ENCODE data around the gene CD63.

The CD63 gene

GRCh38 chr12:55698241-55698955 lies 30.4 kb downstream of the CD63 start:
- TF ChIP-seq ZNF384 (IDR thresholded peaks at IDR 0.05): no peak
- no peak for TF ChIP-seq LEF1 (IDR thresholded peaks at IDR 0.05; ENCODE audit: borderline replicate concordance)
- TF ChIP-seq HDGF (IDR thresholded peaks at IDR 0.05; ENCODE audit: borderline replicate concordance): no peak
- no peak for TF ChIP-seq TARDBP (IDR thresholded peaks at IDR 0.05)
- no peak for TF ChIP-seq L3MBTL2 (conservative IDR thresholded peaks at IDR 0.05)
- TF ChIP-seq FOXM1 (IDR thresholded peaks at IDR 0.05; ENCODE audit: borderline replicate concordance): no peak
- TF ChIP-seq, protein P1, sequence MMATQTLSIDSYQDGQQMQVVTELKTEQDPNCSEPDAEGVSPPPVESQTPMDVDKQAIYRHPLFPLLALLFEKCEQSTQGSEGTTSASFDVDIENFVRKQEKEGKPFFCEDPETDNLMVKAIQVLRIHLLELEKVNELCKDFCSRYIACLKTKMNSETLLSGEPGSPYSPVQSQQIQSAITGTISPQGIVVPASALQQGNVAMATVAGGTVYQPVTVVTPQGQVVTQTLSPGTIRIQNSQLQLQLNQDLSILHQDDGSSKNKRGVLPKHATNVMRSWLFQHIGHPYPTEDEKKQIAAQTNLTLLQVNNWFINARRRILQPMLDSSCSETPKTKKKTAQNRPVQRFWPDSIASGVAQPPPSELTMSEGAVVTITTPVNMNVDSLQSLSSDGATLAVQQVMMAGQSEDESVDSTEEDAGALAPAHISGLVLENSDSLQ (IDR thresholded peaks at IDR 0.05): no peak
- TF ChIP-seq NFRKB (IDR thresholded peaks at IDR 0.05): no peak
- TF ChIP-seq ARNT (IDR thresholded peaks at IDR 0.05): no peak
- no peak for TF ChIP-seq CTBP1 (IDR thresholded peaks at IDR 0.05; ENCODE audit: borderline replicate concordance)
- no peak for TF ChIP-seq FOXK2 (IDR thresholded peaks at IDR 0.05)
- no peak for TF ChIP-seq SP1 (IDR thresholded peaks at IDR 0.05)
- no peak for TF ChIP-seq SUZ12 (IDR thresholded peaks at IDR 0.05)
- no peak for TF ChIP-seq FOXA1 (IDR thresholded peaks at IDR 0.05)
- DNase-seq (ENCODE audit: extremely low spot score): no peak
- POLR2A ChIA-PET: interaction anchor here (0.9 kb wide), 1 partner anchor 17 kb away, joined by 3 read pairs; the partner anchor contains the start of gene BLOC1S1
- CTCF ChIA-PET: interaction anchor here (0.6 to 3.2 kb wide), 4 partner anchors 7 to 34 kb away, joined by 3 to 10 read pairs (median 4); a partner anchor contains a TSS

GRCh38 chr12:55697686-55698085 lies 31.1 kb downstream of the CD63 start:
- no peak for TF ChIP-seq FOXA1 (IDR thresholded peaks at IDR 0.05)
- no peak for TF ChIP-seq HDGF (IDR thresholded peaks at IDR 0.05; ENCODE audit: borderline replicate concordance)
- no peak for TF ChIP-seq LEF1 (IDR thresholded peaks at IDR 0.05; ENCODE audit: borderline replicate concordance)
- TF ChIP-seq SP1 (IDR thresholded peaks at IDR 0.05): no peak
- TF ChIP-seq FOXM1 (IDR thresholded peaks at IDR 0.05; ENCODE audit: borderline replicate concordance): no peak
- no peak for TF ChIP-seq ZNF384 (IDR thresholded peaks at IDR 0.05)
- TF ChIP-seq CTBP1 (IDR thresholded peaks at IDR 0.05; ENCODE audit: borderline replicate concordance): no peak
- TF ChIP-seq, protein P1 (IDR thresholded peaks at IDR 0.05): no peak
- TF ChIP-seq BHLHE40 (IDR thresholded peaks at IDR 0.05; ENCODE audit: borderline replicate concordance): no peak
- TF ChIP-seq ELF4 (IDR thresholded peaks at IDR 0.05): no peak
- no peak for TF ChIP-seq FOXK2 (IDR thresholded peaks at IDR 0.05)
- TF ChIP-seq ARNT (IDR thresholded peaks at IDR 0.05): no peak
- TF ChIP-seq TARDBP (IDR thresholded peaks at IDR 0.05): no peak
- no peak for TF ChIP-seq L3MBTL2 (conservative IDR thresholded peaks at IDR 0.05)
- TF ChIP-seq NFRKB (IDR thresholded peaks at IDR 0.05): no peak
- TF ChIP-seq SUZ12 (IDR thresholded peaks at IDR 0.05): no peak
- ChIA-PET POLR2A (no interaction called here), CTCF (interaction anchor here (1.0 to 3.2 kb wide), 3 partner anchors 8 to 34 kb away, joined by 3 to 10 read pairs (median 6); a partner anchor contains a TSS)
- no peak for DNase-seq (ENCODE audit: extremely low spot score)

DNA sequence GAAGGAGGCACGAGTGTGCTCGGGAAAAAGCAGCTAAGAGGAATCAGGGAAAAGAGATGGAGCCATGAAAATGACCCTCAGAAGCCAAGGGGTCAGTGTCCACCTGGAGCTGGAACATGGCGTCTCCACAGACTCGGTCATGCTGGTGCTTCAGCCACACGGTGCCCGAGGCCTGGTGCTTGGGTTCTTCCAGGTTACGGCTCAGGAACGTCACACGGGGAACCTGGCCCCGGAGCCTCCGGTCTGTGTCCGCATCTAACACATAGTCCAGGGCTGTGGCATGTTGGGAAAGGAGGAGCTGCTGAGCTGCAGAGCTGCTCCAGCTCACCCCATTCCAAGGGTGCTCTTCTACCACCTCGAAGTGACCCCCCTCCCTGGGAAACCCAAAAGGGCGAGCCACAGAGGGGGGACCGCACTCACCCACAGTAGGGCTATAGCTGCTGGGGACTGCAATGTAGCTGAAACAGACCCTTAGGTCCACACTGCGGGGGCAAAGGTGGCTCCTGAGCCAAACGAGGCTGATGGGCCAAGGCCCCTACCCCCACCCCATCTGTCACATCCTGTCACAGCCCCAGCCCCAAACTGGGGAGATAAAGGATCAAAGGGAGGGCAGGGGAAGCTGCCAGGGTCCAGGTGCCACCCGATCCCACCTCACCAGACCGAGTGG lies 31.9 kb downstream of the CD63 start:
- ChIA-PET POLR2A (interaction anchor here (1.2 to 2.1 kb wide), 2 partner anchors 10 to 15 kb away, joined by 3 to 9 read pairs; partner anchors contain the start of gene ITGA7), CTCF (interaction anchor here (2.1 to 3.2 kb wide), 2 partner anchors 9 to 15 kb away, joined by 6 to 10 read pairs; a partner anchor contains a TSS)
- no peak for TF ChIP-seq BHLHE40 (IDR thresholded peaks at IDR 0.05; ENCODE audit: borderline replicate concordance)
- no peak for TF ChIP-seq L3MBTL2 (conservative IDR thresholded peaks at IDR 0.05)
- TF ChIP-seq ELF4 (IDR thresholded peaks at IDR 0.05): no peak
- no peak for TF ChIP-seq HDGF (IDR thresholded peaks at IDR 0.05; ENCODE audit: borderline replicate concordance)
- TF ChIP-seq FOXK2 (IDR thresholded peaks at IDR 0.05): no peak
- no peak for TF ChIP-seq ARNT (IDR thresholded peaks at IDR 0.05)
- no peak for TF ChIP-seq FOXA1 (IDR thresholded peaks at IDR 0.05)
- TF ChIP-seq ZNF384 (IDR thresholded peaks at IDR 0.05): no peak
- DNase-seq (ENCODE audit: extremely low spot score): no peak

DNA sequence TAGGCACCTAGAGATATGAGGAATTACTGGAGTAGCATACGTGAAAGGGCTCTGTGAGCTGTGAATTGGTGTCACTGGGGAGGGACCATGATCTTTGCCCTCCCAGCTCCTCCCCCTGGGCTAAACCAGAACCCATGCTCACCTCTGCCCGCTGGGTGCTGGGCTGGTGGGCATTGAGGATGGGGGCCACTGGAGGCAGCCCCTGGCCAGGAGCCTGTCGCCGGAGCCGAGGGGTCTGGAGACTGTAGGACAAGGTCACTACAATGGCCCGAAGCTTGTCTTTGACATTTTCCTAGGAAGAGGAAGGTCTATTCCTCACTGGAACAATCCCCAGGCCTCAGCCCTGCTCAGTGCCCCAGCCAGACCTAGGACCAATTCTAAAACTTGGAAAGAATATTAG lies 32.7 kb downstream of the CD63 start:
- no peak for TF ChIP-seq TARDBP (IDR thresholded peaks at IDR 0.05)
- no peak for TF ChIP-seq L3MBTL2 (conservative IDR thresholded peaks at IDR 0.05)
- no peak for TF ChIP-seq SUZ12 (IDR thresholded peaks at IDR 0.05)
- no peak for TF ChIP-seq FOXM1 (IDR thresholded peaks at IDR 0.05; ENCODE audit: borderline replicate concordance)
- TF ChIP-seq ARNT (IDR thresholded peaks at IDR 0.05): no peak
- TF ChIP-seq, protein P1 (IDR thresholded peaks at IDR 0.05): no peak
- no peak for TF ChIP-seq ELF4 (IDR thresholded peaks at IDR 0.05)
- TF ChIP-seq BHLHE40 (IDR thresholded peaks at IDR 0.05; ENCODE audit: borderline replicate concordance): no peak
- no peak for TF ChIP-seq FOXK2 (IDR thresholded peaks at IDR 0.05)
- no peak for TF ChIP-seq ZNF384 (IDR thresholded peaks at IDR 0.05)
- TF ChIP-seq LEF1 (IDR thresholded peaks at IDR 0.05; ENCODE audit: borderline replicate concordance): no peak
- ChIA-PET CTCF (interaction anchor here (2.1 to 3.2 kb wide), 2 partner anchors 9 to 15 kb away, joined by 6 to 10 read pairs; a partner anchor contains a TSS), POLR2A (interaction anchor here (1.0 to 2.1 kb wide), 4 partner anchors 11 to 33 kb away, joined by 3 to 9 read pairs (median 3); partner anchors contain the start of genes BLOC1S1, CD63 and ITGA7)
- DNase-seq (ENCODE audit: extremely low spot score): no peak

DNA sequence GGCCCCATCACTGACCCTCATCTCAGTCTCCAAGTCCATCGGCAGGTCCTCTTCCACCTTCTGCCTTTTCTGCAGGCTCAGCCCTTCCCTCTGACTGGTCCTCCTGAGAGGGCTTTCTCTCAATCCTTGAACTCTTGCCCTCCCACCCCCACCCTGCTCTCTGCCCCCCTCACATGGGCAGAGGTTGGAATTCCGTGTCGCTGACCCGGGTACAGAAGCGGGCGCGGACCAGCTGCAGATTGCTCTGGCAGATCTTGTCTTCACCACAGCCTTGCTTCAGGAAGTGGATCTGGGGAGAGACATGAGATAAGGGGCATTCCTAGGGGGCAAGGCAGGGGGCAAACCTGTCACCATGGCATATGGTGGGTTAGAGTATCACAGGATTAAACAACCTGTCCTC lies 33.5 kb downstream of the CD63 start:
- CTCF ChIA-PET: interaction anchor here (2.1 to 3.2 kb wide), 2 partner anchors 10 to 14 kb away, joined by 6 to 10 read pairs; a partner anchor contains a TSS

More for the DNA sequence above, 33.5 kb downstream of the CD63 start:
- TF ChIP-seq, protein P1 (IDR thresholded peaks at IDR 0.05): no peak
- TF ChIP-seq BHLHE40 (IDR thresholded peaks at IDR 0.05; ENCODE audit: borderline replicate concordance) (no peak), ELF4 (IDR thresholded peaks at IDR 0.05) (no peak), L3MBTL2 (conservative IDR thresholded peaks at IDR 0.05) (no peak), FOXA1 (IDR thresholded peaks at IDR 0.05) (no peak), SP1 (IDR thresholded peaks at IDR 0.05) (no peak), FOXM1 (IDR thresholded peaks at IDR 0.05; ENCODE audit: borderline replicate concordance) (no peak), LEF1 (IDR thresholded peaks at IDR 0.05; ENCODE audit: borderline replicate concordance) (no peak), TARDBP (IDR thresholded peaks at IDR 0.05) (no peak), HDGF (IDR thresholded peaks at IDR 0.05; ENCODE audit: borderline replicate concordance) (no peak), ARNT (IDR thresholded peaks at IDR 0.05) (no peak), ZNF384 (IDR thresholded peaks at IDR 0.05) (no peak)
- no peak for DNase-seq (ENCODE audit: extremely low spot score)
- POLR2A ChIA-PET: interaction anchor here (1.0 to 2.1 kb wide), 5 partner anchors 11 to 34 kb away, joined by 3 to 9 read pairs (median 3); partner anchors contain the start of genes BLOC1S1, CD63 and ITGA7
